Ecto neural progenitor cell (in vitro differentiated cells): ENCODE data around the gene GTF2B.
"Not testable (repeated sequence)": the region's sequence is repeated elsewhere in the genome, so short reads cannot be mapped to it uniquely, and the experiment has no call there.

Experiments used
- DNase-seq: peaks from one replicate; pipeline ENCODE4 v3.0.0-alpha.2; 2018; ENCODE audit warnings: low spot score

Gene GTF2B

GRCh38 chr1:88891318-88891950, at the start of gene GTF2B:
TSS of gene GTF2B (minus strand) at chr1:88891567. CDS start at chr1:88891499, 68 bp downstream.
- DNase-seq = peak; percentile 88

- not testable (repeated sequence) for DNase-seq
Measured at GRCh38 chr1:88938528-88938927, 47.2 kb upstream of the GTF2B start.

- no peak for DNase-seq
Measured at GRCh38 chr1:88936760-88937342, 45.5 kb upstream of the GTF2B start.

GRCh38 chr1:88936223-88936523, 44.8 kb upstream of the GTF2B start:
- no peak for DNase-seq

- no peak for DNase-seq
Measured at GRCh38 chr1:88935522-88936222, 44.3 kb upstream of the GTF2B start.

GRCh38 chr1:88930176-88930575, 38.8 kb upstream of the GTF2B start:
- DNase-seq = not testable (repeated sequence)

- no peak for DNase-seq
Measured at GRCh38 chr1:88923224-88923623, 31.9 kb upstream of the GTF2B start.

- DNase-seq = no peak
Measured at GRCh38 chr1:88922214-88922613, 30.8 kb upstream of the GTF2B start.

GRCh38 chr1:88920845-88921244, 29.5 kb upstream of the GTF2B start:
- DNase-seq = no peak

- DNase-seq = no peak
Measured at GRCh38 chr1:88917321-88918025, 26.1 kb upstream of the GTF2B start.

GRCh38 chr1:88916883-88917282, 25.5 kb upstream of the GTF2B start:
- no peak for DNase-seq

- DNase-seq = not testable (repeated sequence)
Measured at GRCh38 chr1:88911800-88912199, 20.4 kb upstream of the GTF2B start.

- DNase-seq = no peak
Measured at GRCh38 chr1:88911161-88911560, 19.8 kb upstream of the GTF2B start.

GRCh38 chr1:88910401-88910800, 19.0 kb upstream of the GTF2B start:
- no peak for DNase-seq

- no peak for DNase-seq
Measured at GRCh38 chr1:88900883-88901282, 9.5 kb upstream of the GTF2B start.

- no peak for DNase-seq
Measured at GRCh38 chr1:88897070-88897730, 5.8 kb upstream of the GTF2B start.

GRCh38 chr1:88892357-88892877, 1.1 kb upstream of the GTF2B start:
- DNase-seq = no peak

GRCh38 chr1:88891951-88892340, 579 bp upstream of the GTF2B start:
- no peak for DNase-seq

GRCh38 chr1:88890791-88891317, 513 bp downstream of the GTF2B start:
- DNase-seq = peak; percentile 53

GRCh38 chr1:88890131-88890530, 1.2 kb downstream of the GTF2B start:
- no peak for DNase-seq

- DNase-seq = no peak
Measured at GRCh38 chr1:88888750-88889149, 2.6 kb downstream of the GTF2B start.

- no peak for DNase-seq
Measured at GRCh38 chr1:88885933-88886332, 5.4 kb downstream of the GTF2B start.
